Measurements from ENCODE around the gene ADISSP.

ADISSP gene

GRCh38 chr20:3710703-3711483 lies 56.7 kb downstream of the ADISSP start:
- DNase-seq, result no peak

- DNase-seq, result no peak
Observed at GRCh38 chr20:3710011-3710466, 57.5 kb downstream of the ADISSP start.

GRCh38 chr20:3707508-3707899 lies 60.0 kb downstream of the ADISSP start:
- DNase-seq, result no peak

- DNase-seq, result no peak
Observed at GRCh38 chr20:3706774-3707507, 60.6 kb downstream of the ADISSP start.

- no peak for DNase-seq
Observed at GRCh38 chr20:3705970-3706739, 61.4 kb downstream of the ADISSP start.

GRCh38 chr20:3705491-3705969 lies 62.0 kb downstream of the ADISSP start:
- DNase-seq, result no peak

GRCh38 chr20:3704087-3704486 lies 63.5 kb downstream of the ADISSP start:
- no peak for DNase-seq

All from NCI-H2029 treated with DMSO at 0.1 percent for 48 hours (cell line).